ENCODE measurements around the gene YTHDF2. TPM values are rescaled to one million over a fixed set of nuclear protein-coding genes. Genes with fewer than 3 reads are reported as not detected.

Gene YTHDF2
- total and polyA plus RNA-seq, 8 donors: 9.9 to 50.5 (median 28.0) TPM

DNA sequence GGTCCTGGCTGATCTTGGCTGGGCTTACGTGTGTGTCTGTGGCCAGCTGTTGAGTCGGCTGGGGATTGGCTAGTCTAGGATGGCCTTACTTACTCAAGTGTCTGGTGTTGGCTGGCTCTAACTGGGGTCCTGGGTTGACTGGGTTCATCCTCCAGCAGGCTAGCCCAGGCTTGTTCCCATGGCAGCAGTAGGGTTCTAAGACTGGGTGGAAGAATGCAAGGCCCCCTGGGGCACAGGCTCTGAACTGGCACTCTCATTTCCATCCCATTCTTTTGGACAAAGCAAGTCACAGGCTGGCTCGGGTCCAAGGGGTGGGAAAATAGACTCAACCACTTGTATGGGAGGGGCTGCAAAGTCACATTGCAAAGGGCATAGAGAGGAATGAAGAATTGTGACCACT is 67.3 kb downstream of the YTHDF2 start:
- no peaks in the 10 kb centered on the region for H3K36me3 ChIP-seq
- no peaks in the 10 kb centered on the region for H3K4me1 ChIP-seq
- peaks cover 0 to 22% (median 0%) of the 10 kb centered on the region in 3 donors for H3K27me3 ChIP-seq
- no peak for TF ChIP-seq EP300 (IDR thresholded peaks at IDR 0.05)
- TF ChIP-seq POLR2A (IDR thresholded peaks at IDR 0.05): no peak
- no peak for TF ChIP-seq POLR2AphosphoS5 (IDR thresholded peaks at IDR 0.05)
- TF ChIP-seq, protein P1, sequence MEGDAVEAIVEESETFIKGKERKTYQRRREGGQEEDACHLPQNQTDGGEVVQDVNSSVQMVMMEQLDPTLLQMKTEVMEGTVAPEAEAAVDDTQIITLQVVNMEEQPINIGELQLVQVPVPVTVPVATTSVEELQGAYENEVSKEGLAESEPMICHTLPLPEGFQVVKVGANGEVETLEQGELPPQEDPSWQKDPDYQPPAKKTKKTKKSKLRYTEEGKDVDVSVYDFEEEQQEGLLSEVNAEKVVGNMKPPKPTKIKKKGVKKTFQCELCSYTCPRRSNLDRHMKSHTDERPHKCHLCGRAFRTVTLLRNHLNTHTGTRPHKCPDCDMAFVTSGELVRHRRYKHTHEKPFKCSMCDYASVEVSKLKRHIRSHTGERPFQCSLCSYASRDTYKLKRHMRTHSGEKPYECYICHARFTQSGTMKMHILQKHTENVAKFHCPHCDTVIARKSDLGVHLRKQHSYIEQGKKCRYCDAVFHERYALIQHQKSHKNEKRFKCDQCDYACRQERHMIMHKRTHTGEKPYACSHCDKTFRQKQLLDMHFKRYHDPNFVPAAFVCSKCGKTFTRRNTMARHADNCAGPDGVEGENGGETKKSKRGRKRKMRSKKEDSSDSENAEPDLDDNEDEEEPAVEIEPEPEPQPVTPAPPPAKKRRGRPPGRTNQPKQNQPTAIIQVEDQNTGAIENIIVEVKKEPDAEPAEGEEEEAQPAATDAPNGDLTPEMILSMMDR (IDR thresholded peaks at IDR 0.05): no peak
- WGBS, 5 donors: 62 to 76% (median 67%) methylated on average over 2 to 3 of the region's 3 CpGs
- no peak for DNase-seq
- no peaks in the 10 kb centered on the region for H3K9me3 ChIP-seq
- intact Hi-C loops (cut with DNase I; ENCODE audit: low total_unique reads): no loop called here
- H3K4me3 ChIP-seq: no peak overlapping the region
- H3K27ac ChIP-seq: no peak overlapping the region

DNA sequence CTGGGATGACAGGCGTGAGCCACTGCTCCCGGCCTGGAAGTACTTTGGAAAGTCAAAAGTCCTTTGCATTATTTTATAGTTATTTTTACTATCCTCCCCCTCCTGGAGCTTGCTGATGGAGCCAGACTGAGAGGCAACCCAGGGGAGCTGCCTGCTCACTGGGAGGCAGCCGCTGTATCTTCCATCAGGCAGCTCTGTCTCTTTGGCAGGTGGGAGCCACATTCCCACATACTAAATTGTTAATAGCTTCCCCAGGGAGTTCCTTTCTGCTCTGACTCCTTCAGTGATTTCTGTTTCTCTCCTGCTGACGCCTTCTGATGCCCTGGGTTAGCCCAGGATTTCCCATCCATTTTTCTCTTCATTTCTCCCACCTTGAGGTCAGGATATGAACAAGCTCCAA is 70.3 kb downstream of the YTHDF2 start:
- Histone ChIP-seq H3K4me1 (peaks cover 0 to 4% (median 2%) of the 10 kb centered on the region in 4 donors), H3K9me3 (no peaks in the 10 kb centered on the region), H3K27ac (no peak overlapping the region), H3K4me3 (no peak overlapping the region), H3K36me3 (no peaks in the 10 kb centered on the region), H3K27me3 (peaks cover 0 to 41% (median 11%) of the 10 kb centered on the region in 3 donors)
- no peak for DNase-seq
- WGBS, 5 donors: 53 to 62% (median 59%) methylated on average over 4 of the region's 4 CpGs
- TF ChIP-seq, protein P1 (IDR thresholded peaks at IDR 0.05): no peak
- no peak for TF ChIP-seq EP300 (IDR thresholded peaks at IDR 0.05)
- intact Hi-C loops (cut with DNase I; ENCODE audit: low total_unique reads): no loop called here

DNA sequence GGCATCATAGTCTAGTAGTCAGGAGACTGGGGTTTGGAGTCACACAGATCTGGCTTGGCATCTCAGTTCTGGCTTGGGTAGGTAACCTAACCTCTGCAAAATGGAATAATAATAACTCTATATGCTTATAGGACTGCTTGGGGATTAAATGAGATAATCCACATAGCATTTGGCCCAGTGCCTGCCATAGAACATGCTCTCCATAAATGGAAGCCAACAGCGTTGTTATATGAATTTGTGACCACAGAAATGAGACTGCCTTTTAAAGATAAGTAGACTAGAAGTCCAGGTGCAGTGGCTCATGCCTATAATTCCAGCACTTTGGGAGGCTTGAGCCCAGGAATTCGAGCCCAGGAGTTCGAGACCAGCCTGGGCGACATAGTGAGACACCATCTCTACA is 71.2 kb downstream of the YTHDF2 start:
- intact Hi-C loops (cut with DNase I; ENCODE audit: low total_unique reads): no loop called here
- no peak for DNase-seq
- Histone ChIP-seq H3K36me3 (no peaks in the 10 kb centered on the region), H3K4me1 (peaks cover 0 to 11% (median 4%) of the 10 kb centered on the region in 4 donors), H3K27ac (no peak overlapping the region), H3K4me3 (no peak overlapping the region), H3K27me3 (peaks cover 2 to 50% (median 21%) of the 10 kb centered on the region in 3 donors), H3K9me3 (no peaks in the 10 kb centered on the region)
- WGBS, 5 donors: 75 to 83% (median 82%) methylated on average over 4 of the region's 4 CpGs
- no peak for TF ChIP-seq POLR2AphosphoS5 (IDR thresholded peaks at IDR 0.05)
- no peak for TF ChIP-seq EP300 (IDR thresholded peaks at IDR 0.05)
- TF ChIP-seq POLR2A (IDR thresholded peaks at IDR 0.05): no peak

DNA sequence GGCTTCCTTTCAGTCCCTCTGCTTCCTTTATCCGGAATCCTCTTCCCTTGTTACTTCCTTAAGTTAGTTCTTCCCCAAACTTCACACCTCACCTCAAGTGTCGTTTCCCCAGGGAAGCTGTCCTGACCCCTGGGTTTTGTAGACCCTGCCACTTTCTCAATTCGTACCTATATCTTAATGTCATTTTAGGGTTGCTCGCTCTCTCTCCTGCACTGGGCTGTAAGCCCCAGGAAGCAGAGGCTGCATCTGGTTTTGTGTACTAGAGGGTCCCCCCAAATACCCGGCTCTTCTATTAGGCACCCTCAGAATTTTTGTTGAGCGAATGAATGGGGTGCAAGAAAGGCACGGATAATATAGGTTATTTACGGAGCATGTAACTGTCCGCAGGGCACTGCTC is 74.6 kb downstream of the YTHDF2 start:
- Histone ChIP-seq H3K27ac (no peak overlapping the region), H3K27me3 (peaks cover 11 to 84% (median 49%) of the 10 kb centered on the region in 3 donors), H3K9me3 (no peaks in the 10 kb centered on the region), H3K4me3 (no peak overlapping the region), H3K36me3 (no peaks in the 10 kb centered on the region), H3K4me1 (peaks cover 0 to 11% (median 4%) of the 10 kb centered on the region in 4 donors)
- intact Hi-C loops (cut with DNase I; ENCODE audit: low total_unique reads): no loop called here
- WGBS, 5 donors: 68 to 72% (median 70%) methylated on average over 9 of the region's 9 CpGs
- no peak for DNase-seq
- TF ChIP-seq POLR2A (IDR thresholded peaks at IDR 0.05) (no peak), EP300 (IDR thresholded peaks at IDR 0.05) (no peak), POLR2AphosphoS5 (IDR thresholded peaks at IDR 0.05) (no peak)
- TF ChIP-seq, protein P1 (IDR thresholded peaks at IDR 0.05): no peak
